ENCODE data around the gene SLC35D1. TPM values are rescaled to one million over a fixed set of nuclear protein-coding genes. Genes with fewer than 3 reads are reported as not detected.

SLC35D1 gene
- total and polyA plus RNA-seq, 2 of the 13 experiments (the other 11 are each of a cell fraction or from before 2014, with no cell fraction given), result 12.4 to 41.5 TPM

DNA sequence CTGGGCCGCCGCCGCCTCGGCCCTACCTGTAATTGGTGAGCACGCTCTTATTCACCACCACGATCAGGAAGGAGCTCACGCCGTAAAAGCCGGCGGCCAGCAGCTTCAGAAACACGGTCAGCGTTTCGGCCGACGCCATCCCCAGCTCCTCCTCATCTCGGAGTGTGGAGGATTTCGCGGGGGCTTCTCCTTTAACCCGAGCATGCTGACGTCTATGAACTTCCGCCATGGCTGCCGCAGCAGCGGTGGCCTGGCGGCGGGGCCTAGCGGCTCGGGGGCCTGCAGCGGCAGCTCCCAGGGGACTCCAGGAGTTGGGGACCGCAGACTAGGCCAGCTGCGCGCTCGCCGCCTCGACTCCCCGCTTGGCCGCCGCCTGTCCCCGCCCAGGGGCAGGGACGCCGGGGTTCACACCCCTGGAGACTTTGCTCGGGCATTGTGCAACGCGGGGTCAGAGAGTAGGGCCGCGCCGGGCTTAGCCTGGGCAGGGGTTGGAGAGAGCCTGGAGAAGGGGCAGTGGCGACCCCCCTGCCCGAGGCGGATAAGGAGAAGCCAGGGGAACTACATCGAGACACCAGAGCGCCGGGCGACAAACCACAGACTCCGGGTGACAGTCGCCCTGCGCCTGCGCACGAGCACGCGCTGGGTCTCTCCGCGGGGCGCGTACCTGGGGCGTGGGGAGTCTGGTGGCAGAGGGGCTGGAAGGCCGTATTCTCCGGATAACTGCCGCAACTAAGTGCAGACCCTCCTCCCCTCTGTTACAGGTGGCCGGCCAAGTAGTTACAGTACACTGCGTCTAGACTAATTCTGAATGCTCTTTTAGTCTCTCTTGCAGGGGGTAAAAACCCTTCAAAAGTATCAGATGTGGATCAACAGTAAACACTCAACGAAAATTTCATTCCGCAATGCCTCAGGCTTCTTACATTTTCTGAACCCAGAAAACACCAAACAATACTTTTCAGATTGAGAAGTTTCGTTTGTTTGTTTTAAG is at the start of gene SLC35D1 (continued):
- TF ChIP-seq, protein P1, sequence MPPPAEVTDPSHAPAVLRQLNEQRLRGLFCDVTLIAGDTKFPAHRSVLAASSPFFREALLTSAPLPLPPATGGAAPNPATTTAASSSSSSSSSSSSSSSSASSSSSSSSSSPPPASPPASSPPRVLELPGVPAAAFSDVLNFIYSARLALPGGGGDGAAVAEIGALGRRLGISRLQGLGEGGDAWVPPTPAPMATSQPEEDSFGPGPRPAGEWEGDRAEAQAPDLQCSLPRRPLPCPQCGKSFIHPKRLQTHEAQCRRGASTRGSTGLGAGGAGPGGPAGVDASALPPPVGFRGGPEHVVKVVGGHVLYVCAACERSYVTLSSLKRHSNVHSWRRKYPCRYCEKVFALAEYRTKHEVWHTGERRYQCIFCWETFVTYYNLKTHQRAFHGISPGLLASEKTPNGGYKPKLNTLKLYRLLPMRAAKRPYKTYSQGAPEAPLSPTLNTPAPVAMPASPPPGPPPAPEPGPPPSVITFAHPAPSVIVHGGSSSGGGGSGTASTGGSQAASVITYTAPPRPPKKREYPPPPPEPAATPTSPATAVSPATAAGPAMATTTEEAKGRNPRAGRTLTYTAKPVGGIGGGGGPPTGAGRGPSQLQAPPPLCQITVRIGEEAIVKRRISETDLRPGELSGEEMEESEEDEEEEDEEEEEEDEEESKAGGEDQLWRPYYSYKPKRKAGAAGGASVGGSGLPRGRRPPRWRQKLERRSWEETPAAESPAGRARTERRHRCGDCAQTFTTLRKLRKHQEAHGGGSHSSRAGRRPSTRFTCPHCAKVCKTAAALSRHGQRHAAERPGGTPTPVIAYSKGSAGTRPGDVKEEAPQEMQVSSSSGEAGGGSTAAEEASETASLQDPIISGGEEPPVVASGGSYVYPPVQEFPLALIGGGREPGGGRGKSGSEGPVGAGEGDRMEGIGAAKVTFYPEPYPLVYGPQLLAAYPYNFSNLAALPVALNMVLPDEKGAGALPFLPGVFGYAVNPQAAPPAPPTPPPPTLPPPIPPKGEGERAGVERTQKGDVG (CRISPR knock-in tag; IDR thresholded peaks at IDR 0.05; ENCODE audit: borderline replicate concordance), result no peak
- peak; percentile 90 for TF ChIP-seq ZNF350 (CRISPR knock-in tag; IDR thresholded peaks at IDR 0.05; ENCODE audit: borderline replicate concordance, low read depth)
- TF ChIP-seq, protein P2, sequence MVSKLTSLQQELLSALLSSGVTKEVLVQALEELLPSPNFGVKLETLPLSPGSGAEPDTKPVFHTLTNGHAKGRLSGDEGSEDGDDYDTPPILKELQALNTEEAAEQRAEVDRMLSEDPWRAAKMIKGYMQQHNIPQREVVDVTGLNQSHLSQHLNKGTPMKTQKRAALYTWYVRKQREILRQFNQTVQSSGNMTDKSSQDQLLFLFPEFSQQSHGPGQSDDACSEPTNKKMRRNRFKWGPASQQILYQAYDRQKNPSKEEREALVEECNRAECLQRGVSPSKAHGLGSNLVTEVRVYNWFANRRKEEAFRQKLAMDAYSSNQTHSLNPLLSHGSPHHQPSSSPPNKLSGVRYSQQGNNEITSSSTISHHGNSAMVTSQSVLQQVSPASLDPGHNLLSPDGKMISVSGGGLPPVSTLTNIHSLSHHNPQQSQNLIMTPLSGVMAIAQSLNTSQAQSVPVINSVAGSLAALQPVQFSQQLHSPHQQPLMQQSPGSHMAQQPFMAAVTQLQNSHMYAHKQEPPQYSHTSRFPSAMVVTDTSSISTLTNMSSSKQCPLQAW (CRISPR knock-in tag; IDR thresholded peaks at IDR 0.05), result peak; percentile 87
- TF ChIP-seq CHD2 (IDR thresholded peaks at IDR 0.05; ENCODE audit: low read depth, low read length), result no peak
- TF ChIP-seq, protein P3, sequence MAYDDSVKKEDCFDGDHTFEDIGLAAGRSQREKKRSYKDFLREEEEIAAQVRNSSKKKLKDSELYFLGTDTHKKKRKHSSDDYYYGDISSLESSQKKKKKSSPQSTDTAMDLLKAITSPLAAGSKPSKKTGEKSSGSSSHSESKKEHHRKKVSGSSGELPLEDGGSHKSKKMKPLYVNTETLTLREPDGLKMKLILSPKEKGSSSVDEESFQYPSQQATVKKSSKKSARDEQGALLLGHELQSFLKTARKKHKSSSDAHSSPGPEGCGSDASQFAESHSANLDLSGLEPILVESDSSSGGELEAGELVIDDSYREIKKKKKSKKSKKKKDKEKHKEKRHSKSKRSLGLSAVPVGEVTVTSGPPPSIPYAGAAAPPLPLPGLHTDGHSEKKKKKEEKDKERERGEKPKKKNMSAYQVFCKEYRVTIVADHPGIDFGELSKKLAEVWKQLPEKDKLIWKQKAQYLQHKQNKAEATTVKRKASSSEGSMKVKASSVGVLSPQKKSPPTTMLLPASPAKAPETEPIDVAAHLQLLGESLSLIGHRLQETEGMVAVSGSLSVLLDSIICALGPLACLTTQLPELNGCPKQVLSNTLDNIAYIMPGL (CRISPR knock-in tag; IDR thresholded peaks at IDR 0.05; ENCODE audit: borderline replicate concordance in 1 of 2, low read depth in 1 of 2), result peak in 1 of 2 experiments; percentile 91; a peak in 3 of 4 replicates
- TF ChIP-seq, protein P4, sequence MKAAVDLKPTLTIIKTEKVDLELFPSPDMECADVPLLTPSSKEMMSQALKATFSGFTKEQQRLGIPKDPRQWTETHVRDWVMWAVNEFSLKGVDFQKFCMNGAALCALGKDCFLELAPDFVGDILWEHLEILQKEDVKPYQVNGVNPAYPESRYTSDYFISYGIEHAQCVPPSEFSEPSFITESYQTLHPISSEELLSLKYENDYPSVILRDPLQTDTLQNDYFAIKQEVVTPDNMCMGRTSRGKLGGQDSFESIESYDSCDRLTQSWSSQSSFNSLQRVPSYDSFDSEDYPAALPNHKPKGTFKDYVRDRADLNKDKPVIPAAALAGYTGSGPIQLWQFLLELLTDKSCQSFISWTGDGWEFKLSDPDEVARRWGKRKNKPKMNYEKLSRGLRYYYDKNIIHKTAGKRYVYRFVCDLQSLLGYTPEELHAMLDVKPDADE (CRISPR knock-in tag; IDR thresholded peaks at IDR 0.05), result no peak
